Uterus (tissue), 4 donors: ENCODE measurements around the gene SCNM1. TPM values are rescaled to one million over a fixed set of nuclear protein-coding genes. Genes with fewer than 3 reads are reported as not detected.
"Not testable (repeated sequence)": the region's sequence is repeated elsewhere in the genome, so short reads cannot be mapped to it uniquely, and the experiment has no call there.

Experiments
- DNase-seq, 2 donors: peaks; one replicate each; pipeline ENCODE4 v3.0.0-alpha.2; 2019 to 2020
- H3K27ac ChIP-seq, 2 donors: fragments of 200-600 bp; sonication (generic); 1 replicate in 1 of 2; 2 replicates in 1 of 2; pipeline ENCODE4 v1.5.1; 2016 to 2018
- H3K27me3 ChIP-seq, 2 donors: fragments of 200-600 bp; sonication (generic); one replicate each; pipeline ENCODE4 v1.5.1; 2018 to 2019; ENCODE audit warnings: control low read depth in 1 of 2
- H3K36me3 ChIP-seq, 2 donors: fragments of 200-600 bp; sonication (generic); one replicate each; pipeline ENCODE4 v1.5.1; 2019; ENCODE audit warnings: control low read depth in 1 of 2
- H3K4me1 ChIP-seq, 2 donors: fragments of 200-600 bp; sonication (generic); one replicate each; pipeline ENCODE4 v1.5.1; 2018 to 2019; ENCODE audit warnings: control low read depth in 1 of 2
- H3K4me3 ChIP-seq, 2 donors: fragments of 200-600 bp; sonication (generic); 1 replicate in 1 of 2; 2 replicates in 1 of 2; pipeline ENCODE4 v1.5.1; 2018 to 2019; ENCODE audit warnings: mild to moderate bottlenecking in 1 of 2
- H3K9me3 ChIP-seq, 2 donors: fragments of 200-600 bp; sonication (generic); one replicate each; pipeline ENCODE4 v1.5.1; 2019; ENCODE audit warnings: control low read depth in 1 of 2
- POLR2A ChIP-seq, 2 donors: fragments of 450-650 bp; IDR thresholded peaks; one replicate each; pipeline ENCODE4 v1.6.1; 2016; ENCODE audit warnings: antibody characterized with exemption in 2 of 2, mild to moderate bottlenecking in 1 of 2, moderate library complexity in 1 of 2
- intact Hi-C: fragments of 100-400 bp; cut with DNase I; formaldehyde crosslinking; loops from one replicate; pipeline ENCODE4 v1.15.1; 2023; ENCODE audit warnings: low total_unique reads
- total RNA-seq, 4 donors: library from RNA; depleted of rRNA in 3 of 4; stranded (reverse); fragments of >200 nt in 3 of 4; gene quantifications; one replicate each; pipeline versions ENCODE4 v1.1.0 to v1.2.4, GENCODE V29; 2014 to 2023
- TF ChIP-seq, protein P1 (sequence below), 4 experiments: fragments of 200-600 bp in 2 of 4; fragments of 450-650 bp in 2 of 4; sonication (generic) in 2 of 4; IDR thresholded peaks; one replicate each; pipeline ENCODE4 v1.5.1; 2016 to 2019; ENCODE audit warnings: antibody characterized with exemption in 4 of 4, mild to moderate bottlenecking in 2 of 4, moderate library complexity in 1 of 4
- donor health status: DM: yes; HTN: yes; CAD: no.

SCNM1 gene
- total RNA-seq, 4 donors from 2014 or later: 3.2 to 186 (median 21.3) TPM

DNA sequence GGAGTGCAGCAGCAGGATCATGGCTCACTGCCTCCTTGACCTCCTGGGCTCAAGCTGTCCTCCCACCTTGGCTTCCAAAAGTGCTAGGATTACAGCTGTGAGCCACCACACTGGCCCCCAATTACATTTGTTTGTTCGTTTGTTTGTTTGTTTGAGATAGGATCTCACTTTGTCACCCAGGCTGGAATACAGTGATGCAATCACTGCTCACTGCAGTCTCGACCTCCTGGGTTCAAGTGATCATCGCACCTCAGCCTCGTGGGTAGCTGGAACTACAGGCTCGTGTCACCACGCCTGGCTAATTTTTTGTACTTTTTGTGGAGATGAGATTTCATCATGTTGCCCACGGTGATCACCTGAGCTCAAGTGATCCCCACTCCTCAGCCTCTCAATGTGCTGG, 26.1 kb downstream of the SCNM1 start:
- Histone ChIP-seq H3K27ac (no peak overlapping the region), H3K36me3 (no peaks in the 10 kb centered on the region), H3K27me3 (no peaks in the 10 kb centered on the region), H3K4me3 (no peak overlapping the region), H3K4me1 (peaks cover 6 to 12% of the 10 kb centered on the region in 2 donors), H3K9me3 (no peaks in the 10 kb centered on the region)
- TF ChIP-seq, protein P1, sequence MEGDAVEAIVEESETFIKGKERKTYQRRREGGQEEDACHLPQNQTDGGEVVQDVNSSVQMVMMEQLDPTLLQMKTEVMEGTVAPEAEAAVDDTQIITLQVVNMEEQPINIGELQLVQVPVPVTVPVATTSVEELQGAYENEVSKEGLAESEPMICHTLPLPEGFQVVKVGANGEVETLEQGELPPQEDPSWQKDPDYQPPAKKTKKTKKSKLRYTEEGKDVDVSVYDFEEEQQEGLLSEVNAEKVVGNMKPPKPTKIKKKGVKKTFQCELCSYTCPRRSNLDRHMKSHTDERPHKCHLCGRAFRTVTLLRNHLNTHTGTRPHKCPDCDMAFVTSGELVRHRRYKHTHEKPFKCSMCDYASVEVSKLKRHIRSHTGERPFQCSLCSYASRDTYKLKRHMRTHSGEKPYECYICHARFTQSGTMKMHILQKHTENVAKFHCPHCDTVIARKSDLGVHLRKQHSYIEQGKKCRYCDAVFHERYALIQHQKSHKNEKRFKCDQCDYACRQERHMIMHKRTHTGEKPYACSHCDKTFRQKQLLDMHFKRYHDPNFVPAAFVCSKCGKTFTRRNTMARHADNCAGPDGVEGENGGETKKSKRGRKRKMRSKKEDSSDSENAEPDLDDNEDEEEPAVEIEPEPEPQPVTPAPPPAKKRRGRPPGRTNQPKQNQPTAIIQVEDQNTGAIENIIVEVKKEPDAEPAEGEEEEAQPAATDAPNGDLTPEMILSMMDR (IDR thresholded peaks at IDR 0.05): no peak
- no peak for TF ChIP-seq POLR2A (IDR thresholded peaks at IDR 0.05)
- no peak for DNase-seq
- intact Hi-C loops: loop anchor here (5.0 to 10.0 kb wide), 2 partner anchors 63 to 150 kb away; partner anchors contain the start of gene PSMD4

- DNase-seq: no peak
- H3K27ac ChIP-seq: no peak overlapping the region
- H3K4me3 ChIP-seq: no peak overlapping the region
- intact Hi-C loops: loop anchor here (5.0 to 10.0 kb wide), 2 partner anchors 61 to 149 kb away; partner anchors contain the start of gene PSMD4
- TF ChIP-seq, protein P1 (IDR thresholded peaks at IDR 0.05): no peak
- no peak for TF ChIP-seq POLR2A (IDR thresholded peaks at IDR 0.05)
- H3K36me3 ChIP-seq: no peaks in the 10 kb centered on the region
- H3K27me3 ChIP-seq: no peaks in the 10 kb centered on the region
- H3K4me1 ChIP-seq: peaks cover under 1 to 9% of the 10 kb centered on the region in 2 donors
- no peaks in the 10 kb centered on the region for H3K9me3 ChIP-seq
These were observed 27.4 kb downstream of the SCNM1 start for GRCh38 chr1:151193304-151193703.

DNA sequence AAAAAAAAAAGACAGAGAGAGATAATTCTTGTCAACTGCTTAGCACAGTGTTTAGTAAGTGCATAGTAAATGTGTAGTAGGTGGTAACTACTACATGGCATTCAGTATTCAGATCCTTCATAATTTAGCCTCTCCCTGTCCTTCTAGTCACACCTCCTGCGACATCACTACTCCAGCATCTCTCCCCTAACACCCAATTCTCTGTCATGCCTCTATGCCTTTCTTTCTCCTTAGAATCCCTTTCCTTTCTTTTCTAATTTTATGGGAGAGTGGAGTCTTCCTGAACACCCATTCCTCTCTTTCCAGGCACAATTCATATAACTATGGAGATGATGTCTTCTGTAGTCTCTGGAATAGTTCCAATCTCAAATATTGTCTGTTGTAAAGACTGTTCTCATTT, 27.9 kb downstream of the SCNM1 start:
- no peaks in the 10 kb centered on the region for H3K36me3 ChIP-seq
- H3K9me3 ChIP-seq: no peaks in the 10 kb centered on the region
- TF ChIP-seq, protein P1 (IDR thresholded peaks at IDR 0.05): no peak
- TF ChIP-seq POLR2A (IDR thresholded peaks at IDR 0.05): no peak
- intact Hi-C loops: loop anchor here (5.0 to 10.0 kb wide), 2 partner anchors 61 to 148 kb away; partner anchors contain the start of gene PSMD4
- H3K27me3 ChIP-seq: no peaks in the 10 kb centered on the region
- DNase-seq: no peak
- H3K27ac ChIP-seq: no peak overlapping the region
- no peak overlapping the region for H3K4me3 ChIP-seq
- H3K4me1 ChIP-seq: peaks cover 0 to 3% of the 10 kb centered on the region in 2 donors

DNA sequence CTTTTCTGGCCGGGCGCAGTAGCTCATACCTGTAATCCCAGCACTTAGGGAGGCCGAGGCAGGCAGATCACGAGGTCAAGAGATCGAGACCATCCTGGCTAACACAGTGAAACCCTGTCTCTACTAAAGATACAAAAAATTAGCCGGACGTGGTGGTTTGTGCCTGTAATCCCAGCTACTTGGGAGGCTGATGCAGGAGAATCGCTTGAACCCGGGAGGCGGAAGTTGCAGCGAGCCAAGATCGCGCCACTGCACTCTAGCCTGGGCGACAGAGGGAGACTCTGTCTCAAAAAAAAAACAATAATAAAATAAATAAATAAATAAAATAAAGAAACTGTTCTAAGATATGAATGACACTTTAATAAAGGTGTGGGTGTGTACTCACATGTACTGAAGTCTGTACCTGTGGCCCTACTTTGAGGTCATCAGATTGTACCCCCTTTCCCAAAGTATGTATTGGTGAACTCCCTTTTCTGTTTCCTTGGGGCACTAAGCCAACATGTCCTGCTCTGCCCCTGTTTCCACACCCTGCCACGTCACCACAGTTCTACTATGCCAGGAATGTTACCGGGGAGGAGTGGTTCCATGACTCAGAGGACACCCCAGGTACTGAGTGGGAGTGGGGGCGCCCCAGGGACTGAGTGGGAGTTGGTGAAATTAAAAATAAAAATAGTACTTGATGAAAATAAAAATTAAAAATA, 29.1 kb downstream of the SCNM1 start:
- H3K36me3 ChIP-seq, H3K27ac ChIP-seq, H3K4me3 ChIP-seq: not testable (repeated sequence)

GRCh38 chr1:151196292-151196800, 30.4 kb downstream of the SCNM1 start:
- peak overlapping the region in 1 of 2 donors; percentile 5 for H3K4me3 ChIP-seq
- intact Hi-C loops: loop anchor here (10.0 kb wide), 1 partner anchor 58 kb away; the partner anchor contains the start of gene PSMD4
- H3K4me1 ChIP-seq: peaks cover 0 to 5% of the 10 kb centered on the region in 2 donors
- peak overlapping the region; percentile 56 to 65 for H3K27ac ChIP-seq
- H3K27me3 ChIP-seq: no peaks in the 10 kb centered on the region
- H3K36me3 ChIP-seq: no peaks in the 10 kb centered on the region
- TF ChIP-seq, protein P1 (IDR thresholded peaks at IDR 0.05): peak; percentile 54 to 73 (median 64)
- TF ChIP-seq POLR2A (IDR thresholded peaks at IDR 0.05): no peak
- H3K9me3 ChIP-seq: no peaks in the 10 kb centered on the region
- peak; percentile 52 to 82 for DNase-seq

More for the DNA sequence above, 29.1 kb downstream of the SCNM1 start:
- not testable (repeated sequence) for H3K4me1 ChIP-seq, H3K27me3 ChIP-seq, H3K9me3 ChIP-seq
- DNase-seq: peak; percentile 43 to 60
- intact Hi-C loops: loop anchor here (5.0 to 10.0 kb wide), 2 partner anchors 60 to 147 kb away; partner anchors contain the start of gene PSMD4
